Vagina (tissue), 2 donors: ENCODE measurements around the gene ADPRH.

Experiments used
- POLR2AphosphoS5 ChIP-seq, 2 donors: sonication (generic); formaldehyde crosslinking; IDR thresholded peaks; one replicate each; pipeline ENCODE4 v1.9.0; 2017; ENCODE audit warnings: antibody characterized with exemption in 2 of 2, mild to moderate bottlenecking in 2 of 2, low read depth in 1 of 2; ENCODE audit not compliant: insufficient read depth in 1 of 2
- TF ChIP-seq, protein P1 (sequence below), 3 experiments: fragments of 450-650 bp in 2 of 3; fragments of 200-600 bp in 1 of 3; sonication (generic) in 1 of 3; IDR thresholded peaks; one replicate each; pipeline ENCODE4 v1.5.1; 2017 to 2019; ENCODE audit warnings: antibody characterized with exemption in 3 of 3, mild to moderate bottlenecking in 2 of 3, moderate library complexity in 2 of 3

DNA sequence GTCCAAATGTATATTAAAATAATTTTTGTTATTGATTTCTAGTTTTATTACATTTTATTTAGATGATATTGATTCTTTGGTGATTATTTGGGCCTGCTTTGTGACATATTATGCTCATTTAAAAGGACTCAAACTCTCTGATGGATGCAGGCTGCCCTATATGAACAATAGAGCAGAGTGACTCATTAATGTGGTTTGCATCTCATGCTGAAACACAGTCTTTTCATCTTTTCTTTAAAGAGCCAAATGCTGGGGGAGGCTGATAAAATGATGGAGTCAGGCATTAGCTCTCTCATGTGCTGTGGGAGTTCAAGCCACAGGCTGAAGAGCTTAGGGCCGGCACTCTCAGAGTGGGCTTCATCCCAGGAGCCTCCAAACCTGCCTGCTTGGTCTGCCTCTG is 25.6 kb downstream of the ADPRH start:
- TF ChIP-seq, protein P1, sequence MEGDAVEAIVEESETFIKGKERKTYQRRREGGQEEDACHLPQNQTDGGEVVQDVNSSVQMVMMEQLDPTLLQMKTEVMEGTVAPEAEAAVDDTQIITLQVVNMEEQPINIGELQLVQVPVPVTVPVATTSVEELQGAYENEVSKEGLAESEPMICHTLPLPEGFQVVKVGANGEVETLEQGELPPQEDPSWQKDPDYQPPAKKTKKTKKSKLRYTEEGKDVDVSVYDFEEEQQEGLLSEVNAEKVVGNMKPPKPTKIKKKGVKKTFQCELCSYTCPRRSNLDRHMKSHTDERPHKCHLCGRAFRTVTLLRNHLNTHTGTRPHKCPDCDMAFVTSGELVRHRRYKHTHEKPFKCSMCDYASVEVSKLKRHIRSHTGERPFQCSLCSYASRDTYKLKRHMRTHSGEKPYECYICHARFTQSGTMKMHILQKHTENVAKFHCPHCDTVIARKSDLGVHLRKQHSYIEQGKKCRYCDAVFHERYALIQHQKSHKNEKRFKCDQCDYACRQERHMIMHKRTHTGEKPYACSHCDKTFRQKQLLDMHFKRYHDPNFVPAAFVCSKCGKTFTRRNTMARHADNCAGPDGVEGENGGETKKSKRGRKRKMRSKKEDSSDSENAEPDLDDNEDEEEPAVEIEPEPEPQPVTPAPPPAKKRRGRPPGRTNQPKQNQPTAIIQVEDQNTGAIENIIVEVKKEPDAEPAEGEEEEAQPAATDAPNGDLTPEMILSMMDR (IDR thresholded peaks at IDR 0.05): no peak
- TF ChIP-seq POLR2AphosphoS5 (IDR thresholded peaks at IDR 0.05; ENCODE audit: insufficient read depth in 1 of 2, low read depth in 1 of 2): no peak
